NB4 (cell line): Measurements from ENCODE around the gene RABEP1.

Experiments used
- CTCF ChIP-seq: IDR thresholded peaks from one replicate; pipeline ENCODE4 v1.5.1; 2012; ENCODE audit warnings: low read depth, low read length
- MAX ChIP-seq: IDR thresholded peaks from 2 replicates; pipeline ENCODE4 v1.6.1; 2011; ENCODE audit warnings: low read depth, low read length

- TF ChIP-seq CTCF (peak; percentile 37), MAX (no peak)
These were observed 32.5 kb upstream of the RABEP1 start for GRCh38 chr17:5249615-5250014.
